ENCODE measurements around the gene SERPINA9.

The SERPINA9 gene

GRCh38 chr14:94473666-94474410 is 2.2 kb downstream of the SERPINA9 start:
- no peak for DNase-seq (ENCODE audit: low spot score)
- no peak overlapping the region for H3K27ac ChIP-seq
- POLR2A ChIA-PET (ENCODE audit: low non-redundant PET) = no interaction called here
- TF ChIP-seq CTCF (conservative IDR thresholded peaks at IDR 0.05; ENCODE audit: low read depth) = no peak
- CTCF ChIA-PET = interaction anchor here (0.9 kb wide), 1 partner anchor 13 kb away, joined by 3 read pairs; no protein-coding TSS in a partner anchor

DNA sequence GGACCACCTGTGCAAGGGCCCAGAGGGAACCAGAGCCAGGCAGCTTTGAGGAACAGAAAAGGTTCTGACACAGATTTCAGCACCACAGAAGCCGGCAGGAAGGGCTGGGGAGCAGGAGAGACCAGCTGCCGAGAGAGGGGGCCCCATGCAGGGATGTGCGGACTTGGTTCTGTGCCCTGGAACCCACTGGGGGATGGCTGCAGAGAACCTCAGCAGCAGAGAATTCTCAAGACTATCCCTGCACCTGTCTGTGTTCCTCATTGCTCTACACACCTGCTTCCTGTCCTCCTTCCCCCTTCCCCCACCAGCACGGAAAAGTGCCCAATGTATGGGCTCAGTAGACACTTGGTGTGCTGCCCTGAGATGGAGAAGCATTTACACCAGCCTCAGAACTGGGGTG is 3.2 kb downstream of the SERPINA9 start:
- no peak for TF ChIP-seq CTCF (conservative IDR thresholded peaks at IDR 0.05; ENCODE audit: low read depth)
- ChIA-PET CTCF (no interaction called here), POLR2A (ENCODE audit: low non-redundant PET) (no interaction called here)
- no peak for DNase-seq (ENCODE audit: low spot score)
- H3K27ac ChIP-seq = no peak overlapping the region

DNA sequence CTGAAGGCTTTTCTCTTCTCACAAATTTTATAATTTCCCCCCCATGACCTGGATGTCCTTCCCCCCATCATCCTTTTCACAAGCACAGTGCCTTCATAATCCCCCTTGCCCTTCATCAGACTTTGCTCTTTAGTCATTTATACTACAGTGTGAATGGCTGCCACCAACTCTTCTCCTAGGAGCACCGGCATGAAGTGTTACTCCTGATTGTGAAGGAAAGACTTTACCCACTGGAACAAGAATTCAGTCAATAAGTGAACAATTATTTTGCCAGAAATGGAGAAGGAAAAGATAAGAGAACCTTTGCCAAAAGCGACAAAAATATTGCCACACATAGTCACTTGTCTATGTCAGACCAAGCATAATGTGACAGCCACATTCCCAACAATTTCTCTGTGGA is 5.0 kb downstream of the SERPINA9 start:
- TF ChIP-seq CTCF (conservative IDR thresholded peaks at IDR 0.05; ENCODE audit: low read depth) = no peak
- CTCF ChIA-PET = no interaction called here
- POLR2A ChIA-PET (ENCODE audit: low non-redundant PET) = no interaction called here
- H3K27ac ChIP-seq = no peak overlapping the region
- DNase-seq (ENCODE audit: low spot score) = no peak

GRCh38 chr14:94470311-94470710 is 5.7 kb downstream of the SERPINA9 start:
- POLR2A ChIA-PET (ENCODE audit: low non-redundant PET) = no interaction called here

DNA sequence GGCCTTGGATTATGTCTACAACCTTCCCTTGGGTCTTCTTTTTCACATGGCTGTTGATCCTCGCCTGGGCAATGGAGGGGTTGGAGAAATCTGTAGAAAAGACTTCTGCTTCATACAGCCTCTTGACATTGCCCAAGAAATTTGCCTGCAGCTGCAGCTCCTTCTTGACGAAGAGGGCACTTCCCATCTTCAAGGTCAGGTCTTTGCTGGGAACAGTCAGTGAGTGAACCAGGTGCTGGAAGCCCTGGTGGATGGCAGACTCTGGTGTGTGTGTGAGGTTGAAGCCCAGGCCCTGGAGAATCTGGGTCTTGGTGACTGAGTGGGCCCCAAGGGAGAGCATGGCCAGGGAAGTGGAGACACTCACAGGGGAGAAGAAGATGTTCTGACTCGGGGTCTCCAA is 6.7 kb downstream of the SERPINA9 start:
- no peak for TF ChIP-seq CTCF (conservative IDR thresholded peaks at IDR 0.05; ENCODE audit: low read depth)
- ChIA-PET POLR2A (ENCODE audit: low non-redundant PET) (no interaction called here), CTCF (no interaction called here)
- DNase-seq (ENCODE audit: low spot score) = no peak
- no peak overlapping the region for H3K27ac ChIP-seq

More at GRCh38 chr14:94470311-94470710, 5.7 kb downstream of the SERPINA9 start:
- no peak for TF ChIP-seq CTCF (conservative IDR thresholded peaks at IDR 0.05; ENCODE audit: low read depth)
- H3K27ac ChIP-seq = no peak overlapping the region
- CTCF ChIA-PET = no interaction called here
- DNase-seq (ENCODE audit: low spot score) = no peak

- H3K27ac ChIP-seq = no peak overlapping the region
- TF ChIP-seq CTCF (conservative IDR thresholded peaks at IDR 0.05; ENCODE audit: low read depth) = no peak
- CTCF ChIA-PET = interaction anchor here (0.6 to 0.7 kb wide), 2 partner anchors 14 to 16 kb away, joined by 4 read pairs; no protein-coding TSS in a partner anchor
- POLR2A ChIA-PET (ENCODE audit: low non-redundant PET) = no interaction called here
- DNase-seq (ENCODE audit: low spot score) = no peak
Observed at GRCh38 chr14:94467728-94468520, 8.1 kb downstream of the SERPINA9 start.
